H1 (cell line): ENCODE measurements around the gene ZBTB22. TPM values are rescaled to one million over a fixed set of nuclear protein-coding genes. Genes with fewer than 3 reads are reported as not detected.

Experiments used
- ASH2L ChIP-seq: fragments of 200-600, 300-600 bp; sonication (generic); IDR thresholded peaks from one replicate; pipeline ENCODE4 v1.7.1; 2017; ENCODE audit warnings: low read length
- GTF2F1 ChIP-seq: IDR thresholded peaks from 2 replicates; pipeline ENCODE4 v1.6.1; 2012; ENCODE audit warnings: low read depth, low read length, improper control_type of control experiment, borderline replicate concordance
- JUN ChIP-seq: IDR thresholded peaks from 2 replicates; pipeline ENCODE4 v1.6.1; 2011; ENCODE audit warnings: low read depth, mild to moderate bottlenecking, improper control_type of control experiment, low read length
- KDM4A ChIP-seq: IDR thresholded peaks from one replicate; pipeline ENCODE4 v1.7.1; 2012; ENCODE audit warnings: low read depth, mild to moderate bottlenecking, moderate library complexity, low read length, inconsistent platforms; ENCODE audit not compliant: severe bottlenecking
- MAFK ChIP-seq: IDR thresholded peaks from 2 replicates; pipeline ENCODE4 v1.6.1; 2012; ENCODE audit warnings: low read depth, mild to moderate bottlenecking, improper control_type of control experiment, low read length
- RXRA ChIP-seq: IDR thresholded peaks from 2 replicates; pipeline ENCODE4 v1.6.1; 2011; ENCODE audit warnings: low read depth, mild to moderate bottlenecking, low read length, moderate library complexity; ENCODE audit not compliant: insufficient read depth
- SIX5 ChIP-seq: IDR thresholded peaks from 2 replicates; pipeline ENCODE4 v1.6.1; 2011; ENCODE audit warnings: mild to moderate bottlenecking, low read depth, low read length
- TAF1 ChIP-seq: IDR thresholded peaks from 2 replicates; pipeline ENCODE4 v1.6.1; 2011; ENCODE audit warnings: mild to moderate bottlenecking, low read depth, low read length
- TEAD4 ChIP-seq: IDR thresholded peaks from 2 replicates; pipeline ENCODE4 v1.6.1; 2012; ENCODE audit warnings: low read depth, low read length, inconsistent platforms, mixed read lengths
- polyA plus RNA-seq, 7 experiments: library from polyadenylated mRNA; depleted of rRNA in 3 of 7; stranded (reverse) in 5 of 7; unstranded in 2 of 7; fragments of >200 nt in 5 of 7; fragments of 200-250 nt in 2 of 7; gene quantifications; 1 replicate in 5 of 7; 2 replicates in 1 of 7; 4 replicates in 1 of 7; pipeline versions ENCODE4 v1.2.1 to v1.2.3, GENCODE V29; 2011 to 2013; ENCODE audit warnings: missing spikeins in 2 of 7, mixed read lengths in 2 of 7
- total RNA-seq: library from RNA; stranded (reverse); fragmentation: NEBNext Ultra II Directional; extraction: Animal tissue kit (Norgen Biotek cat#: 25700); gene quantifications from 2 replicates; pipeline ENCODE4 v1.2.1, GENCODE V29; 2021
- TF ChIP-seq, protein P1 (sequence below): IDR thresholded peaks from 2 replicates; pipeline ENCODE4 v1.6.1; 2012; ENCODE audit warnings: inconsistent platforms
- TF ChIP-seq, protein P2 (sequence below): IDR thresholded peaks from 2 replicates; pipeline ENCODE4 v1.6.1; 2012; ENCODE audit warnings: low read length, inconsistent platforms

Gene ZBTB22
- total and polyA plus RNA-seq, 2 of the 8 experiments (the other 6 are each of a cell fraction or from before 2014, with no cell fraction given), result 7.4 to 9.9 TPM

DNA sequence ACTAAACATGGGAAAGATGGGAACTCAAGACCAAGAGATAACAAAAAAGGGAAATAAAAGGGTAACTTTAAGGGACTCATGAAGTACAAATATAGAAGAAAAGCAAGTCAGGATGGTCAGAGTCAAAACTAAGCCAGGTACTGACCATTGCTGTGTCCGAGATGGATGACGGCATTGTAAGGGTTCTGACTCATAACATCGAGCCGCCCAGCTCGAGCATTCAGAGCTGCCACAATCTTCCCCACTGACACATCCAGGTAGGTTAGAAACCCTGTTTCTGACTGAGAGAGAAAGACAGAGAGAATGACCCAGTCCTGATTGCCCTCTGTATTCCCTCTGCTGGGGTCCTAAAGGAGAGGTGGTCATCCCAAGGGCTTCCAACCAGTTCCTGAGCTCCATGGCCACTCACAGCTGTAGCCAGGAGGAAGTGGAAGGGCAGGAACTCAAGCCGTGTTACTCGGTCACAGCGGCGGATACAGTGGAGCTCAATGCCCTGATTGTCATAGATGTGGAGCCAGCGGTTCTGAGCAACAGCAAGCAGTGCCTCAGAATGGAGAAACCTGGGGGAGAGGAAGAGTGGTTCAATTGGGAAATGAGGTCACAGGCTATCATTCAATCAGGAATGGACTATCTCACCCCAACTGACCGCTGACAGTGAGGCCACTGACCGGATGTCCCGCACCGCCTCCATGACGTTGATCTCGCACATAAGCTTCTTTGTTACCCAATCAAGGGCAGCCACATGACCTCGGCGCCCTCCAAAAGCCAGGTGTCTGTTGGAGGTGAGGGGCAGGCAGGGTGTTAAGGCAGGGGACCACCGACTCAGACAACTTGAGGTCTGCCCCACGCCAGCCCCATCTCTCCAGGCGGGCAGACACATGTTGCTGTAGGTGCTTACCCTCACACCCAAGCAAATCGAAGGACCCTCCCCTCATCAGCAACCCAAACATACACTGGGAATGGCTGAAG, 30.3 kb downstream of the ZBTB22 start (continued):
- TF ChIP-seq, protein P1, sequence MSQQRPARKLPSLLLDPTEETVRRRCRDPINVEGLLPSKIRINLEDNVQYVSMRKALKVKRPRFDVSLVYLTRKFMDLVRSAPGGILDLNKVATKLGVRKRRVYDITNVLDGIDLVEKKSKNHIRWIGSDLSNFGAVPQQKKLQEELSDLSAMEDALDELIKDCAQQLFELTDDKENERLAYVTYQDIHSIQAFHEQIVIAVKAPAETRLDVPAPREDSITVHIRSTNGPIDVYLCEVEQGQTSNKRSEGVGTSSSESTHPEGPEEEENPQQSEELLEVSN, result no peak
- TF ChIP-seq TEAD4 (no peak), SIX5 (no peak), KDM4A (no peak), JUN (no peak), MAFK (no peak), GTF2F1 (no peak), TAF1 (no peak), RXRA (no peak), ASH2L (no peak)
- TF ChIP-seq, protein P2, sequence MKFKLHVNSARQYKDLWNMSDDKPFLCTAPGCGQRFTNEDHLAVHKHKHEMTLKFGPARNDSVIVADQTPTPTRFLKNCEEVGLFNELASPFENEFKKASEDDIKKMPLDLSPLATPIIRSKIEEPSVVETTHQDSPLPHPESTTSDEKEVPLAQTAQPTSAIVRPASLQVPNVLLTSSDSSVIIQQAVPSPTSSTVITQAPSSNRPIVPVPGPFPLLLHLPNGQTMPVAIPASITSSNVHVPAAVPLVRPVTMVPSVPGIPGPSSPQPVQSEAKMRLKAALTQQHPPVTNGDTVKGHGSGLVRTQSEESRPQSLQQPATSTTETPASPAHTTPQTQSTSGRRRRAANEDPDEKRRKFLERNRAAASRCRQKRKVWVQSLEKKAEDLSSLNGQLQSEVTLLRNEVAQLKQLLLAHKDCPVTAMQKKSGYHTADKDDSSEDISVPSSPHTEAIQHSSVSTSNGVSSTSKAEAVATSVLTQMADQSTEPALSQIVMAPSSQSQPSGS, result no peak
